GM12872 (cell line): Measurements from ENCODE around the gene CCDC149.

Source experiments
- TF ChIP-seq, protein P1 (sequence below): IDR thresholded peaks from 3 replicates; pipeline ENCODE4 v1.5.1; 2011; ENCODE audit warnings: low read depth, mild to moderate bottlenecking, low read length, moderate library complexity; ENCODE audit not compliant: insufficient read depth

Gene CCDC149

DNA sequence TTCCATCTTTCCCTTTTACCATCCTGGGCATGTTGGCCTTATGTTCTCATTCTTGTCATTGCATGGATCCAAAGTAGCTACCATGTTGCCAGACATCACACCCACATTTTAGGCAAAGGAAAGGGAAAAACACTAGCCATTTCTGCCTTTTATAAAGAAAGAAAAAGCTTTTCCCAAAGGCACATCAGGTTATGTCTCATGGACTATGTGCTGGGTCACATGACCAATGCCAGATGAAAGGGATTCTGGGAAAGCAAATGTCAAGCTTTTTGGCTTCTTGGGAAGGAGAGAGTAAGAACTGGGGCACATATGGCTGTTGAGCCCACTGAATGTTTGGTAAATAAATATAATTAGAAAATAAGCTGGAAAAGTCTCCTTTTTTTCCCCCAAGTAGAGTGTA is 121.8 kb downstream of the CCDC149 start:
- TF ChIP-seq, protein P1, sequence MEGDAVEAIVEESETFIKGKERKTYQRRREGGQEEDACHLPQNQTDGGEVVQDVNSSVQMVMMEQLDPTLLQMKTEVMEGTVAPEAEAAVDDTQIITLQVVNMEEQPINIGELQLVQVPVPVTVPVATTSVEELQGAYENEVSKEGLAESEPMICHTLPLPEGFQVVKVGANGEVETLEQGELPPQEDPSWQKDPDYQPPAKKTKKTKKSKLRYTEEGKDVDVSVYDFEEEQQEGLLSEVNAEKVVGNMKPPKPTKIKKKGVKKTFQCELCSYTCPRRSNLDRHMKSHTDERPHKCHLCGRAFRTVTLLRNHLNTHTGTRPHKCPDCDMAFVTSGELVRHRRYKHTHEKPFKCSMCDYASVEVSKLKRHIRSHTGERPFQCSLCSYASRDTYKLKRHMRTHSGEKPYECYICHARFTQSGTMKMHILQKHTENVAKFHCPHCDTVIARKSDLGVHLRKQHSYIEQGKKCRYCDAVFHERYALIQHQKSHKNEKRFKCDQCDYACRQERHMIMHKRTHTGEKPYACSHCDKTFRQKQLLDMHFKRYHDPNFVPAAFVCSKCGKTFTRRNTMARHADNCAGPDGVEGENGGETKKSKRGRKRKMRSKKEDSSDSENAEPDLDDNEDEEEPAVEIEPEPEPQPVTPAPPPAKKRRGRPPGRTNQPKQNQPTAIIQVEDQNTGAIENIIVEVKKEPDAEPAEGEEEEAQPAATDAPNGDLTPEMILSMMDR: no peak

DNA sequence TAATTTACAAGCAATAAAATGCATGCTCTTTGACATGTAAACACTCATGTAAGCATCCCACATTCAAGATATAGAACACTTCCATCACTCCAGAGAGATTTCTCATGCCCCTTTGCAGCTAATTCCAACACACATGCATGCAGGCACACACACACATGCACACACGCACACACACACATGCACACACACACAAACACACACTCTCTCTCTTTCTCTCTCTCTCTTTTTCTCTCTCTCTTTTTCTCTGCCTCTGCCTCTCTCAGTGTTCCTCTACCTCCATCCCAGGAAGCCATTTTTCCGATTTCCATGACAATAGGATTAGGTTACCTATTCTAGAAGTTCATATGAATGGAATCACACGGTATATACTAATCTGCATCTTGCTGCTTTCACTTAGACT is 129.3 kb downstream of the CCDC149 start:
- TF ChIP-seq, protein P1: no peak

DNA sequence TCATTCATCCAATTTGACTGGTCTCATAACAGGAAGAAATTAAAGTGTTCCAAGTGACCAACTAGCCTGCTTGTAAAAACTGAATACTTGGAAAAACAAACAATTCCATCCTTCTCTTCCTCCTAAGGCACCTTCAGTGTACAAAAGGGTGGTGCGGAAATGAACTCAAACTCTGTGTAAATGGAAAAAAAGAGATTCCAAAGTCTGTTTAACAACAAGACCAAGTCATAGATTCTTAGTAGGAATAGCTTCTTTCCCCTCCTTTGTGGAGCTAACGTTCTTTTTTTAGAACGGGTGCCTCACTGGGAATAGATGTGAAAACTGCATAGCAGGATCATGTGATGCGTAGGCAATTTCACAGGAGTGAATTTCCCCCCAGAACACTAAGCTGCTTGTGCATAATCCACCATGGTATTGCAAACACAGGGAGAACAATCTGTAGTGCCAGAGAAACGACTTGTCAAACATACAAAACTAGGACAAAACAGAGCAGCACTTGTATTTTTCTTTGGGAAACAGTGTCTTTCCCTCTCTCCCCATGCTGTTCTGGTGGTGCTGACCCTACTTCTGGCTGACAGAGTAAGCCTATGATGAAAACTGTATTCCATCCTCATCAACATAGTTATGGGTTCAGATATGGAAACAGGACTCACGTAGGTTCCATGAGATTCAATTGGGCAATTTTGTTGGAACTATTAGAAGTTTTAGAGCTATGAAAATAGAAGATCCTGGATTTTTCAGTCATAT is 130.7 kb downstream of the CCDC149 start:
- TF ChIP-seq, protein P1: no peak

DNA sequence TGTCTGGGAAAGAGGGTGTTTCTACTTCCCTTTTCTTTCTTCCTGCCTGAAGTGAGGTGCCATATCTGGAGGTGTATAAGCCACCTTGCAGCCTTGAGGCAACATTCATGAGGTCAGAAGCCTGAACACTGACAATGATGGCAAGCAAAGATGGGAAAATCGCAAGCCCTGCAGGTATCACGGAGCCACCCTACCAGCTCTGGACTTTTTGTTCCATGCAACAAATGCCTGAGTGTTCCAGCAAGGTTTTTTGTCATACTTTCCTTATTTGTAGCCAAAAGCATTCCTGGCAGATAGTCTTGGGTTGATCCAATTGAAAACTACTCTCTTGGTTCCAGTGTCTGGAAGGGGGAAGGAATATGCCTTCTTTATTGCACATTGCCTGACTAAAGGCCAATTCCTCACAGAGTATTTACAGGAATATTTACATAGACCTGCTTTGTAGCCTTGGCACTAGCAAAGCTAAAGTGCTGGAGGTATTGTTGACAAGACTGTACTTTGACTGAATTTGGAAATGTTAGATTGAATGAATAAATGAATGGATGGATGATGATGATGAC is 131.8 kb downstream of the CCDC149 start:
- TF ChIP-seq, protein P1: no peak

DNA sequence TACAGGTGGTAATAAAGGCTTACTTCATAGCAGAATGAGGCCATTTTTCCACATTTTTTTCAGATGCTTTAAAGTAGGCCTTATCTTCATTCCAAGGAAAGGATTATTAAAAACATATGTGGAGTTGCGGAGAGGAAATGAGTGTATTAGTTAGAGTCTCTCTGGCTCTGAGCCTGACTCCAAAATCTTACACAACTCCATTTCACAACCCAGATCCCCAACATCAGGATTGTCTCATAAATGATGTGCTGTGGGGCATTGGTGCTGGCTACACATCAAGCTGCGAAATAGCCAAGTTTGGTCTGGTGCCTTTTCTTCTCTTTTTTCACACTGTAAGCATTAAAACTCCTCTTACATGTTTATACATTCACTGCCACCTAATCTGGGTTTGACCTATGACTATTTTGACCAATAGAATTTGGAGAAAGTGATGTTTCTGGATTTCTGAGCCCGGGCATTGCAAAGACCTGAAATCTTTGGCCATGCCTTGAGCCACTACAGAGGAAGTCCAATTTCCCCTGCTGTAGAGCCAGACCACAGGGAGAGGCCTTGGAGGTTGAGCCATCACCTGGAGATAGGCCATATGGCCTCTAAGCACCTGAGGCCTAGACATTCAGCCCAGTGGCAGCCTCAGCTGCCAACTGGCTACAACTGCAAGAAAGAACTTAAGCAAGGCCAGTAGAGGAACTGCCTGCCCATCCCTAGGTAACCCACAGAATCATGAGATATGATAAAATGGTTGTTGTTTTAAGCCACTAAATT is 134.2 kb downstream of the CCDC149 start:
- TF ChIP-seq, protein P1: no peak

DNA sequence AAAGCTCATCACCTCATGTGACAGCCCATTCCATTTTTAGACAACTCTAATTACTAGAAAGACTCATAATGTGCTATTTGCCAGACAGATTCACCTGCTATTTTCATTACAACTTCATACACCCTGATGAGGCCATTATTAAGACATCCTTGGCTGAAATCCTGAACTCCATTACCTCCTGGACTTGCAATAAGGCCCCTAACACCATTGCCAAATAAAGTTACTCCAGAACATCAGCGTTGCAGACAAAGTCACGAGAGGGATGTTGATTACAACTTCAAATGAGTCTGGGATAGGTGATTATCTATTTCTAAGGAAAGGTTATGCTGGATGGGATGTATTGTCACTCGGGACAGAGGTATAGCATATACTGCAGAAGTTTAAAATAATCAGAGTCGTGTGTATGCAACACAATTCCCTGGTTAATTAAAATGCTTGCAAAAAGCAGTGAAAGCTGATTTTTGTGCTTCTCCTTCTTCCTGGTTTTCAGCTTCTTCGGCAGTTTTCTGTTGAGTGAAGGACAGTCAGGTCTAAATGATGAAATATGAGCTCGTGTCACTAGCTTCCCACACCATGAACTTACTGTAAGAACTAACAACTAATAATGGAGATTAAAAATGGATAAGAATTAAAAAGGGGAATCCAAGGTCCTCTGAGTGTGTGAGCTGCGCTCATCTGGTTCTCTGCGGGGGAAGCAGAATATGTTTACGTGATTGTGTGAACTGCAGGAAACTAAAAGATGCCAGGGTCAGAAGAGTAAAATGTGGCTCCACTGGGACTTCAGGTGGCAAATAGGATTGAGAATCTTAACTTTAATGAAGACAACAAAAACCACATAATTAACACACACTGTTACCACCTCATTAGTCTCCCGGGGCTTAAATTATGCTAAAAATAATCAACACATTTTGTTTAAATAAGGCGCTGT is 135.0 kb downstream of the CCDC149 start:
- TF ChIP-seq, protein P1: no peak
